Body of pancreas (tissue), 4 donors: ENCODE data around the gene UBE3B.

Source experiments
- POLR2A ChIP-seq, 3 donors: fragments of 450-650 bp; IDR thresholded peaks; one replicate each; pipeline ENCODE4 v1.6.1; 2016; ENCODE audit warnings: antibody characterized with exemption in 3 of 3, mild to moderate bottlenecking in 2 of 3
- TF ChIP-seq, protein P1 (sequence below), 7 experiments: fragments of 450-650 bp in 4 of 7; fragments of 200-600 bp in 3 of 7; sonication (generic) in 3 of 7; IDR thresholded peaks; one replicate each; pipeline ENCODE4 v1.5.1; 2016 to 2019; ENCODE audit warnings: antibody characterized with exemption in 7 of 7

- TF ChIP-seq, protein P1, sequence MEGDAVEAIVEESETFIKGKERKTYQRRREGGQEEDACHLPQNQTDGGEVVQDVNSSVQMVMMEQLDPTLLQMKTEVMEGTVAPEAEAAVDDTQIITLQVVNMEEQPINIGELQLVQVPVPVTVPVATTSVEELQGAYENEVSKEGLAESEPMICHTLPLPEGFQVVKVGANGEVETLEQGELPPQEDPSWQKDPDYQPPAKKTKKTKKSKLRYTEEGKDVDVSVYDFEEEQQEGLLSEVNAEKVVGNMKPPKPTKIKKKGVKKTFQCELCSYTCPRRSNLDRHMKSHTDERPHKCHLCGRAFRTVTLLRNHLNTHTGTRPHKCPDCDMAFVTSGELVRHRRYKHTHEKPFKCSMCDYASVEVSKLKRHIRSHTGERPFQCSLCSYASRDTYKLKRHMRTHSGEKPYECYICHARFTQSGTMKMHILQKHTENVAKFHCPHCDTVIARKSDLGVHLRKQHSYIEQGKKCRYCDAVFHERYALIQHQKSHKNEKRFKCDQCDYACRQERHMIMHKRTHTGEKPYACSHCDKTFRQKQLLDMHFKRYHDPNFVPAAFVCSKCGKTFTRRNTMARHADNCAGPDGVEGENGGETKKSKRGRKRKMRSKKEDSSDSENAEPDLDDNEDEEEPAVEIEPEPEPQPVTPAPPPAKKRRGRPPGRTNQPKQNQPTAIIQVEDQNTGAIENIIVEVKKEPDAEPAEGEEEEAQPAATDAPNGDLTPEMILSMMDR (IDR thresholded peaks at IDR 0.05) = no peak
- no peak for TF ChIP-seq POLR2A (IDR thresholded peaks at IDR 0.05)
Measured at GRCh38 chr12:109483346-109483745, 5.9 kb downstream of the UBE3B start.
